VCaP (cell line): ENCODE results near the gene ZNF182.
"Not testable (repeated sequence)": the region's sequence is repeated elsewhere in the genome, so short reads cannot be mapped to it uniquely, and the experiment has no call there.

Experiments
- H3K27ac ChIP-seq: fragments of 450-650 bp; 2 replicates; pipeline ENCODE4 v1.5.1; 2017
- TF ChIP-seq, protein P1 (sequence below): fragments of 450-650 bp; conservative IDR thresholded peaks from 2 replicates; pipeline ENCODE4 v1.5.1; 2017; ENCODE audit warnings: mild to moderate bottlenecking, moderate library complexity

ZNF182 gene

DNA sequence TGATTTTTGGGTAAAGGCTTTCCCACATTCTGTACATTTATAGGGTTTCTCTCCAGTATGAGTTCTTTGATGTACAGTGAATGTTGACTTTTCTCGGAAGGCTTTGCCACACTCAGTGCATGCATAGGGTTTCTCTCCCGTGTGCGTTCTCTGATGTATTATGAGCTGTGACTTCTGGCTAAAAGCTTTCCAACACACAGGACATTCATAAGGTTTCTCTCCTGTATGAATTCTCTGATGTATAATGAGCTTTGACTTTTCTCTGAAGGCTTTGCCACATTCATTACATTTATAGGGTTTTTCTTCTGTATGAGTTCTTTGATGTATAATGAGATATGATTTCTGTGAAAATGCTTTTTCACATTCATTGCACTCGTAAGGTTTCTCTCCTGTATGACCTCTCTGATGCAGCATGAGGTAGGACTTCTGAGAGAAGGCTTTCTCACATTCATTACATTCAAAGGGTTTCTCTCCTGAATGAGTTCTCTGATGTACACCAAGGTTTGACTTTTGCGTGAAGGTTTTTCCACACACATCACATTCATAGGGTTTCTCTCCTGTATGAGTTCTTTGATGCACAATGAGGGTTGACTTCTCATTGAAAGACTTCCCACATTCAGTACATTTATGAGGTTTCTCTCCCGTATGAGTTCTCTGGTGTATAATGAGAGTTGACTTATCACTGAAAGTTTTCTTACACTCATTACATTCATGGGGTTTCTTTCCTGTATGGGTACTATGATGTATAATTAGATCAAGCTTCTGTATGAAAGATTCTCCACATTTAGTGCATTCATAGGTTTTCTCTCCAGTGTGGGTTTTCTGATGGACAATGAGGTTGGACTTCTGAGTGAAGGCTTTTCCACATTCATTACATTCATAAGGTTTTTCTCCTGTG is 27.3 kb downstream of the ZNF182 start:
- TF ChIP-seq, protein P1, sequence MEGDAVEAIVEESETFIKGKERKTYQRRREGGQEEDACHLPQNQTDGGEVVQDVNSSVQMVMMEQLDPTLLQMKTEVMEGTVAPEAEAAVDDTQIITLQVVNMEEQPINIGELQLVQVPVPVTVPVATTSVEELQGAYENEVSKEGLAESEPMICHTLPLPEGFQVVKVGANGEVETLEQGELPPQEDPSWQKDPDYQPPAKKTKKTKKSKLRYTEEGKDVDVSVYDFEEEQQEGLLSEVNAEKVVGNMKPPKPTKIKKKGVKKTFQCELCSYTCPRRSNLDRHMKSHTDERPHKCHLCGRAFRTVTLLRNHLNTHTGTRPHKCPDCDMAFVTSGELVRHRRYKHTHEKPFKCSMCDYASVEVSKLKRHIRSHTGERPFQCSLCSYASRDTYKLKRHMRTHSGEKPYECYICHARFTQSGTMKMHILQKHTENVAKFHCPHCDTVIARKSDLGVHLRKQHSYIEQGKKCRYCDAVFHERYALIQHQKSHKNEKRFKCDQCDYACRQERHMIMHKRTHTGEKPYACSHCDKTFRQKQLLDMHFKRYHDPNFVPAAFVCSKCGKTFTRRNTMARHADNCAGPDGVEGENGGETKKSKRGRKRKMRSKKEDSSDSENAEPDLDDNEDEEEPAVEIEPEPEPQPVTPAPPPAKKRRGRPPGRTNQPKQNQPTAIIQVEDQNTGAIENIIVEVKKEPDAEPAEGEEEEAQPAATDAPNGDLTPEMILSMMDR, result no peak
- H3K27ac ChIP-seq, result no peak overlapping the region

DNA sequence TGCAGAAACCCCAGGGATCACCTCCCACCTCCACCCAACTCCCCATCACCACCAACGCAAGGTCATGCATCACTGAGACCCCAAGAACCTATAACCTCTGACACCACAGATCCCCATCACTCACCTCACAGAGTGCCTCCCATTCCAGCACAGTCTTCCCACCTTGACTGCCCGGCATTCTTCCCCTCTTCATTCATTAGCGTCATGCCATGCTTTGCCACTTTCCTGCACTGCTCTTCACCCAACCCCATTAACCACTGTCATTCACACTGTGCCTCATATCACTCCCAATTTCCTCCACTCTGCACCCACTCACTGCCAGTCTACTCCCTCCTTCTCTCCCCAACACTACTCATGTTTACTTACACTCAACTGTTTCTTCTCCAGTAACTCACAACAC is 30.6 kb downstream of the ZNF182 start:
- TF ChIP-seq, protein P1, result no peak
- no peak overlapping the region for H3K27ac ChIP-seq

DNA sequence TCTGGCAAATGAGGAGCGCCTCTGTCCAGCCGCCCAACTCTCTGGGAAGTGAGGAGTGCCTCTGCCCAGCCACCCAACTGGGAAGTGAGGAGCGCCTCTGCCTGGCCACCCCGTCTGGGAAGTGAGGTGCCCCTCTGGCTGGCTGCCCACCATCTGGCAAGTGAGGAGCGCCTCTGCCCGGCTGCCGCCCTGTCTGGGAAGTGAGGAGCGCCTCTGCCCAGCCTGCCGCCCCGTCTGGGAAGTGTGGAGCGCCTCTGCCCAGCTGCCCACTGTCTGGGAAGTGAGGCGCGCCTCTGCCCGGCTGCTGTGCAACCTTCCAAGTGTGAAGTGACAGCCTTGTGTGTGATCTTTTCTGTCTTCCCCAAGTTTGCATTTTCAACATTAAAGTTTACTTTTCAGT is 38.3 kb downstream of the ZNF182 start:
- not testable (repeated sequence) for H3K27ac ChIP-seq

GRCh38 chrX:47961830-47962229 is 42.0 kb downstream of the ZNF182 start:
- H3K27ac ChIP-seq, result not testable (repeated sequence)

DNA sequence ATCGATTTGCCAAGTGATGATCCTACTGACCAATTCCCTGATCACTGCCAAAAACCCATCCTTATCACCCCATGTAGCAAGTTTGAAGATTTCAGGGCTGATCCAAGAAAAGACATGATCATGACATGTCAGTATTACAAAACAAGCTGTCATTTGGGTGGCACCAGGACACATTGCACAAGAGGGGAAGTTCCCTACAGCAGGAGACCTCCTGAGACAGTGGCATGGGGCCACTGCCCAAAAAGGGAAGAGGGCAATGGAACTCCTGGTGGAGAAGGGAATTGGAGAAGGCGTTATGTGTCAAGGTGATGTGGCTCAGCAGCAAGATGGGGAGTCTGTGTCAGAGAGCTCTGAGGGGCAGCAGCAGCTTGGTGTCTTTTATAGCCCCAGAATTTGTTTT is 43.4 kb downstream of the ZNF182 start:
- no peak overlapping the region for H3K27ac ChIP-seq
- TF ChIP-seq, protein P1, result no peak

DNA sequence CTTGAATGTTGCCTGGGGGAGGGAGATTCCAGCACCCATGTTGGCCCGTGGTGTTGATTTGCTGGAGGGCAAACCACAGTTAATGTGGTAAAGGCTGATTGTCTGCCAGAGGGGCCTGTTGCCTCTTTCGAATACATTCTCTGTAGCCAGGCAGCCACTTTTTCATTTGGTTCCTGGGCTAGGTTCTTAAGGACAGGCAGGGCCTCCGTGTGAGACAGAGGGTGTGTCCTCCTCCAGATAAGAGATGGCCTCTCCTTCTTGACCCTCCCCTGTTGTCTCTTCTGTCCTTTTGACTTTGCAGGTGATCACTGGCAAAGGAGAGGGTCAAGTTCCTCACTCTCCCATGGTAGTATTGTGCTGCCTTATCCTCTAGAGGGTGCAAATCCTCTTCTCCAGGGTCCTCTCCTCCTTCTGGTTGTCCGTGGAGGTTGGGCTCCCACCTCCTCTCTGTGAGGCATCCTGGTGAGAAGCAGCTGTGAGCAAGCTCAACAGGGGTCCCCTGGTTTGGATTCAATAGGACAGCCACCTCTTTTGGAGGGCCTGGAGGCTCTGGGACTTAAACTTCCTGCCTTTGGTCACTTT is 44.9 kb downstream of the ZNF182 start:
- TF ChIP-seq, protein P1, result no peak

GRCh38 chrX:47958206-47958605 is 45.6 kb downstream of the ZNF182 start:
- not testable (repeated sequence) for H3K27ac ChIP-seq

More for the DNA sequence above, 44.9 kb downstream of the ZNF182 start:
- no peak overlapping the region for H3K27ac ChIP-seq

DNA sequence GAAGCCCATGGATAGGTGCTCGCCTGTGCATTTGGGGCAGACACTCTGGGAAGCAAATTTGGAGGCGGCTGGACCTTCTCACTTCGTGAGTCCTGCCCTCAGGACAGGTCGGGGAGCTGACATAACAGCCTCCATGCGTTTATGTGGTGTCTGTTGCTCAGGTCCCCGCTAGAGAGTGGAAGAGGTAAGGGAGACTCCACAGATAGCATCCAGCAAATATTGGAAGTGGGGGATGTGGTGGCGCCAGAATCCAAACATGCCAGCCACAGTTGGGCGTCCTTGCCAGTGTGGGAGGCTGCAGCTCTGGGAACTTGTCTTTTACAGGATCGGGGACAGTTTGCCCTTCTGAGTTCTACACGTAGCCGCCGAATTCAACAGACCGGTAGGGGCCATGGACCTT is 47.8 kb downstream of the ZNF182 start:
- TF ChIP-seq, protein P1, result no peak

DNA sequence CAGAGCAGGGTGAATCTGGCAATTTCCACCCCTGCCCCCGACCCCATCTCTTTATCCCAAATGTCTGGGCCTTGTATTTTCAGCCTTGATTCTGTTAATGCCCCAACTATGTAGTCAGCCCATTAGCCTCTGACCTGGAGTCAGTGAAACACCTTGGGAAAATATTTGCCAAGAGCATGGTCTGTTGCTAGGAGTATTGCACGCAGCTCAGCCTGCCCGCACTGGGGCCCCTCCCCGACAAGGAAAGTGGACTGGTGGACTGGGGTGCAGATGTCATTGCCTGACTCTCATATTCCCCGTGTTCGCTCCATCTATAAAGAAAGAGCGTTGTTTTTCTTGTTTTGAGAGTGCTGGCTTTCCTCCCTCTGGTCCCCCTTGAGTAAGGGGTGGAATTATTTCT is 48.5 kb downstream of the ZNF182 start:
- peak overlapping the region; percentile 45 for H3K27ac ChIP-seq

More for the DNA sequence above, 47.8 kb downstream of the ZNF182 start:
- peak overlapping the region; percentile 45 for H3K27ac ChIP-seq
